Measurements from ENCODE around the gene TMBIM1.

Gene TMBIM1

GRCh38 chr2:218320704-218321336 is 28.5 kb upstream of the TMBIM1 start:
- WGBS, 2 donors (ENCODE audit: extremely low coverage in 2 of 2, insufficient read length in 2 of 2, insufficient replicate concordance in 1 of 2), result no CpG with 5 or more reads among the region's 3 CpGs
- Histone ChIP-seq H3K79me1 (ENCODE audit: low read depth, low read length) (no peaks in the 10 kb centered on the region), H3K4me3 (ENCODE audit: low read length in 2 of 2) (no peak overlapping the region), H3K14ac (ENCODE audit: low read length) (no peak overlapping the region), H3K4me1 (ENCODE audit: control insufficient read depth in 2 of 2, insufficient read depth in 1 of 2, low read depth in 1 of 2, low read length in 2 of 2) (peaks cover 13% of the 10 kb centered on the region in 2 donors), H3K27me3 (ENCODE audit: control insufficient read depth in 3 of 3, insufficient read depth in 3 of 3, low read depth in 1 of 3, low read length in 3 of 3) (peaks cover 0 to 34% (median 0%) of the 10 kb centered on the region in 3 experiments), H3K4ac (ENCODE audit: low read length) (no peak overlapping the region), H3K4me2 (ENCODE audit: insufficient read depth, low read length, poor library complexity, severe bottlenecking) (no peak overlapping the region), H2BK5ac (ENCODE audit: low read length) (no peak overlapping the region), H2BK12ac (ENCODE audit: low read length) (no peak overlapping the region), H2BK120ac (ENCODE audit: low read depth, low read length) (no peak overlapping the region), H4K8ac (ENCODE audit: low read depth, low read length) (no peak overlapping the region), H2AK5ac (ENCODE audit: low read depth, low read length) (no peak overlapping the region), H2AFZ (ENCODE audit: low read length) (no peak overlapping the region), H3K36me3 (replicated peaks in 1 of 2; ENCODE audit: control insufficient read depth in 2 of 2, insufficient read depth in 2 of 2, low read length in 2 of 2) (no peaks in the 10 kb centered on the region), H4K91ac (ENCODE audit: low read depth, low read length, poor library complexity) (no peak overlapping the region), H3K27ac (replicated peaks; ENCODE audit: low read length) (no peak overlapping the region), H3K9ac (ENCODE audit: low read depth, low read length, poor library complexity) (no peak overlapping the region), H3K23ac (ENCODE audit: low read depth, low read length, poor library complexity) (no peak overlapping the region), H2BK15ac (ENCODE audit: low read length) (no peak overlapping the region), H3K9me3 (replicated peaks in 1 of 2; ENCODE audit: control insufficient read depth in 2 of 2, insufficient read depth in 1 of 2, low read depth in 1 of 2, low read length in 2 of 2) (no peaks in the 10 kb centered on the region), H3K18ac (ENCODE audit: low read length) (no peak overlapping the region)
- no peak for DNase-seq (ENCODE audit: low spot score)

- WGBS, 2 donors (ENCODE audit: extremely low coverage in 2 of 2, insufficient read length in 2 of 2, insufficient replicate concordance in 1 of 2), result no CpG with 5 or more reads among the region's 6 CpGs
- Histone ChIP-seq H2BK120ac (ENCODE audit: low read depth, low read length) (no peak overlapping the region), H2BK15ac (ENCODE audit: low read length) (no peak overlapping the region), H3K18ac (ENCODE audit: low read length) (no peak overlapping the region), H2BK5ac (ENCODE audit: low read length) (no peak overlapping the region), H4K8ac (ENCODE audit: low read depth, low read length) (no peak overlapping the region), H2AK5ac (ENCODE audit: low read depth, low read length) (peak overlapping the region; percentile 24), H3K9me3 (replicated peaks in 1 of 2; ENCODE audit: control insufficient read depth in 2 of 2, insufficient read depth in 1 of 2, low read depth in 1 of 2, low read length in 2 of 2) (no peaks in the 10 kb centered on the region), H3K27me3 (ENCODE audit: control insufficient read depth in 3 of 3, insufficient read depth in 3 of 3, low read depth in 1 of 3, low read length in 3 of 3) (peaks cover 0 to 29% (median 0%) of the 10 kb centered on the region in 3 experiments), H2BK12ac (ENCODE audit: low read length) (no peak overlapping the region), H3K4ac (ENCODE audit: low read length) (no peak overlapping the region), H4K91ac (ENCODE audit: low read depth, low read length, poor library complexity) (no peak overlapping the region), H3K36me3 (replicated peaks in 1 of 2; ENCODE audit: control insufficient read depth in 2 of 2, insufficient read depth in 2 of 2, low read length in 2 of 2) (no peaks in the 10 kb centered on the region), H3K27ac (replicated peaks; ENCODE audit: low read length) (no peak overlapping the region), H3K4me3 (ENCODE audit: low read length in 2 of 2) (no peak overlapping the region), H3K9ac (ENCODE audit: low read depth, low read length, poor library complexity) (no peak overlapping the region), H3K4me1 (ENCODE audit: control insufficient read depth in 2 of 2, insufficient read depth in 1 of 2, low read depth in 1 of 2, low read length in 2 of 2) (peaks cover 11 to 13% of the 10 kb centered on the region in 2 donors), H2AFZ (ENCODE audit: low read length) (no peak overlapping the region), H3K23ac (ENCODE audit: low read depth, low read length, poor library complexity) (no peak overlapping the region), H3K4me2 (ENCODE audit: insufficient read depth, low read length, poor library complexity, severe bottlenecking) (no peak overlapping the region), H3K79me1 (ENCODE audit: low read depth, low read length) (no peaks in the 10 kb centered on the region), H3K14ac (ENCODE audit: low read length) (no peak overlapping the region)
- no peak for DNase-seq (ENCODE audit: low spot score)
Measured at GRCh38 chr2:218319813-218320365, 27.6 kb upstream of the TMBIM1 start.

GRCh38 chr2:218318241-218318640 is 25.9 kb upstream of the TMBIM1 start:
- H3K27me3 ChIP-seq (ENCODE audit: control insufficient read depth in 3 of 3, insufficient read depth in 3 of 3, low read depth in 1 of 3, low read length in 3 of 3), result peaks cover 0 to 21% (median 0%) of the 10 kb centered on the region in 3 experiments
- H3K9me3 ChIP-seq (replicated peaks in 1 of 2; ENCODE audit: control insufficient read depth in 2 of 2, insufficient read depth in 1 of 2, low read depth in 1 of 2, low read length in 2 of 2), result no peaks in the 10 kb centered on the region
- H2BK12ac ChIP-seq (ENCODE audit: low read length), result no peak overlapping the region
- no peak overlapping the region for H3K18ac ChIP-seq (ENCODE audit: low read length)
- no peak for DNase-seq (ENCODE audit: low spot score)
- H4K8ac ChIP-seq (ENCODE audit: low read depth, low read length), result no peak overlapping the region
- H2BK15ac ChIP-seq (ENCODE audit: low read length), result no peak overlapping the region
- WGBS, 2 donors (ENCODE audit: extremely low coverage in 2 of 2, insufficient read length in 2 of 2, insufficient replicate concordance in 1 of 2), result no CpG with 5 or more reads among the region's 7 CpGs
- H3K79me1 ChIP-seq (ENCODE audit: low read depth, low read length), result no peaks in the 10 kb centered on the region
- no peak overlapping the region for H4K91ac ChIP-seq (ENCODE audit: low read depth, low read length, poor library complexity)
- H2BK5ac ChIP-seq (ENCODE audit: low read length), result no peak overlapping the region
- H3K4ac ChIP-seq (ENCODE audit: low read length), result no peak overlapping the region
- no peak overlapping the region for H3K27ac ChIP-seq (replicated peaks; ENCODE audit: low read length)
- H2AK5ac ChIP-seq (ENCODE audit: low read depth, low read length), result no peak overlapping the region
- no peak overlapping the region for H2BK120ac ChIP-seq (ENCODE audit: low read depth, low read length)
- no peaks in the 10 kb centered on the region for H3K36me3 ChIP-seq (replicated peaks in 1 of 2; ENCODE audit: control insufficient read depth in 2 of 2, insufficient read depth in 2 of 2, low read length in 2 of 2)
- no peak overlapping the region for H3K4me2 ChIP-seq (ENCODE audit: insufficient read depth, low read length, poor library complexity, severe bottlenecking)
- peaks cover 4 to 7% of the 10 kb centered on the region in 2 donors for H3K4me1 ChIP-seq (ENCODE audit: control insufficient read depth in 2 of 2, insufficient read depth in 1 of 2, low read depth in 1 of 2, low read length in 2 of 2)
- H3K4me3 ChIP-seq (ENCODE audit: low read length in 2 of 2), result no peak overlapping the region
- H3K9ac ChIP-seq (ENCODE audit: low read depth, low read length, poor library complexity), result no peak overlapping the region
- H2AFZ ChIP-seq (ENCODE audit: low read length), result no peak overlapping the region
- H3K23ac ChIP-seq (ENCODE audit: low read depth, low read length, poor library complexity), result no peak overlapping the region
- H3K14ac ChIP-seq (ENCODE audit: low read length), result no peak overlapping the region

- Histone ChIP-seq H2AK5ac (ENCODE audit: low read depth, low read length) (no peak overlapping the region), H3K79me1 (ENCODE audit: low read depth, low read length) (no peaks in the 10 kb centered on the region), H3K18ac (ENCODE audit: low read length) (no peak overlapping the region), H3K4me3 (ENCODE audit: low read length in 2 of 2) (no peak overlapping the region), H3K9ac (ENCODE audit: low read depth, low read length, poor library complexity) (no peak overlapping the region), H3K4ac (ENCODE audit: low read length) (no peak overlapping the region), H4K8ac (ENCODE audit: low read depth, low read length) (no peak overlapping the region), H2AFZ (ENCODE audit: low read length) (no peak overlapping the region), H3K9me3 (replicated peaks in 1 of 2; ENCODE audit: control insufficient read depth in 2 of 2, insufficient read depth in 1 of 2, low read depth in 1 of 2, low read length in 2 of 2) (no peaks in the 10 kb centered on the region), H3K4me2 (ENCODE audit: insufficient read depth, low read length, poor library complexity, severe bottlenecking) (no peak overlapping the region), H2BK120ac (ENCODE audit: low read depth, low read length) (no peak overlapping the region), H3K14ac (ENCODE audit: low read length) (no peak overlapping the region), H2BK15ac (ENCODE audit: low read length) (no peak overlapping the region), H2BK5ac (ENCODE audit: low read length) (no peak overlapping the region), H3K36me3 (replicated peaks in 1 of 2; ENCODE audit: control insufficient read depth in 2 of 2, insufficient read depth in 2 of 2, low read length in 2 of 2) (no peaks in the 10 kb centered on the region), H2BK12ac (ENCODE audit: low read length) (no peak overlapping the region), H3K4me1 (ENCODE audit: control insufficient read depth in 2 of 2, insufficient read depth in 1 of 2, low read depth in 1 of 2, low read length in 2 of 2) (peaks cover 4 to 7% of the 10 kb centered on the region in 2 donors), H3K27ac (replicated peaks; ENCODE audit: low read length) (no peak overlapping the region), H3K27me3 (ENCODE audit: control insufficient read depth in 3 of 3, insufficient read depth in 3 of 3, low read depth in 1 of 3, low read length in 3 of 3) (peaks cover 0 to 21% (median 0%) of the 10 kb centered on the region in 3 experiments), H4K91ac (ENCODE audit: low read depth, low read length, poor library complexity) (no peak overlapping the region), H3K23ac (ENCODE audit: low read depth, low read length, poor library complexity) (no peak overlapping the region)
- no CpG with 5 or more reads among the region's 4 CpGs for WGBS, 2 donors (ENCODE audit: extremely low coverage in 2 of 2, insufficient read length in 2 of 2, insufficient replicate concordance in 1 of 2)
- no peak for DNase-seq (ENCODE audit: low spot score)
Measured at GRCh38 chr2:218317835-218318234, 25.5 kb upstream of the TMBIM1 start.
